SU-DHL-6 (cell line): ENCODE data around the gene ZNF70.

Experiments
- CTCF ChIP-seq: fragments of 200-600 bp; sonication (generic); IDR thresholded peaks from one replicate; pipeline ENCODE4 v1.5.1; 2017; ENCODE audit warnings: antibody characterized with exemption, mild to moderate bottlenecking, low read length, moderate library complexity; ENCODE audit not compliant: insufficient read depth, poor library complexity, severe bottlenecking
- EZH2phosphoT487 ChIP-seq: fragments of 200-600 bp; sonication (generic), shearing (Covaris generic); conservative IDR thresholded peaks from 2 replicates; pipeline ENCODE4 v1.6.1; 2018; ENCODE audit warnings: mild to moderate bottlenecking, antibody characterized with exemption, low read length, moderate library complexity, mixed read lengths

- TF ChIP-seq CTCF: no peak
- no peak for TF ChIP-seq EZH2phosphoT487
Measured at GRCh38 chr22:23704829-23705228, 46.1 kb downstream of the ZNF70 start.
